Limb (tissue), 2 donors: ENCODE results near the gene NBPF1.
"Not testable (repeated sequence)": the region's sequence is repeated elsewhere in the genome, so short reads cannot be mapped to it uniquely, and the experiment has no call there.

Experiments used
- DNase-seq, 2 donors: peaks; one replicate each; pipeline ENCODE4 v3.0.0-alpha.2; 2016; ENCODE audit errors: extremely low spot score in 2 of 2

The NBPF1 gene

GRCh38 chr1:16613185-16614147 lies at the start of gene NBPF1:
NBPF1 (minus strand) TSS chr1:16613564.
- peak; percentile 100 for DNase-seq

GRCh38 chr1:16658234-16658633 lies 44.9 kb upstream of the NBPF1 start:
- not testable (repeated sequence) for DNase-seq

GRCh38 chr1:16656981-16657683 lies 43.8 kb upstream of the NBPF1 start:
- DNase-seq: not testable (repeated sequence)

- DNase-seq: not testable (repeated sequence)
Measured at GRCh38 chr1:16656574-16656973, 43.2 kb upstream of the NBPF1 start.

- not testable (repeated sequence) for DNase-seq
Measured at GRCh38 chr1:16651560-16651959, 38.2 kb upstream of the NBPF1 start.

GRCh38 chr1:16649960-16650359 lies 36.6 kb upstream of the NBPF1 start:
- not testable (repeated sequence) for DNase-seq

- DNase-seq: peak in 1 of 2 donors; percentile 18
Measured at GRCh38 chr1:16649390-16649789, 36.0 kb upstream of the NBPF1 start.

- peak in 1 of 2 donors; percentile 10 for DNase-seq
Measured at GRCh38 chr1:16648756-16649155, 35.4 kb upstream of the NBPF1 start.

GRCh38 chr1:16648250-16648649 lies 34.9 kb upstream of the NBPF1 start:
- peak in 1 of 2 donors; percentile 34 for DNase-seq

- not testable (repeated sequence) for DNase-seq
Measured at GRCh38 chr1:16647179-16648176, 34.1 kb upstream of the NBPF1 start.

- DNase-seq: not testable (repeated sequence)
Measured at GRCh38 chr1:16646716-16647115, 33.4 kb upstream of the NBPF1 start.

GRCh38 chr1:16646061-16646664 lies 32.8 kb upstream of the NBPF1 start:
- peak in 1 of 2 donors; percentile 24 for DNase-seq

- DNase-seq: peak in 1 of 2 donors; percentile 51
Measured at GRCh38 chr1:16645271-16646060, 32.1 kb upstream of the NBPF1 start.

- DNase-seq: peak; percentile 100
Measured at GRCh38 chr1:16644482-16645270, 31.3 kb upstream of the NBPF1 start.

GRCh38 chr1:16644193-16644481 lies 30.8 kb upstream of the NBPF1 start:
- DNase-seq: no peak

GRCh38 chr1:16643476-16644192 lies 30.3 kb upstream of the NBPF1 start:
- peak in 1 of 2 donors; percentile 33 for DNase-seq

- peak in 1 of 2 donors; percentile 40 for DNase-seq
Measured at GRCh38 chr1:16643001-16643411, 29.6 kb upstream of the NBPF1 start.
